Measurements from ENCODE around the gene CHCHD6. TPM values are rescaled to one million over a fixed set of nuclear protein-coding genes. Genes with fewer than 3 reads are reported as not detected.
A peak's percentile ranks its signal among the peaks of the same experiment; 100 is the strongest.

CHCHD6 gene
- polyA plus RNA-seq, 1 donor: 10.8 TPM

- Histone ChIP-seq H3K9me3 (ENCODE audit: control insufficient read depth, low read depth, low read length) (no peaks in the 10 kb centered on the region), H3K4me3 (ENCODE audit: low read length) (no peak overlapping the region), H3K36me3 (ENCODE audit: control insufficient read depth, insufficient read depth, low read length) (peaks cover 4% of the 10 kb centered on the region), H3K4me1 (ENCODE audit: control insufficient read depth, insufficient read depth, low read length) (no peaks in the 10 kb centered on the region), H3K27ac (ENCODE audit: low read length) (no peak overlapping the region), H3K27me3 (ENCODE audit: control insufficient read depth, insufficient read depth, low read length) (no peaks in the 10 kb centered on the region)
- no CpG with 5 or more reads among the region's 5 CpGs for WGBS (ENCODE audit: insufficient coverage, low lambda C conversion rate)
- no peak for DNase-seq
Observed at GRCh38 chr3:126743350-126743749, 39.3 kb downstream of the CHCHD6 start.

GRCh38 chr3:126743781-126744180, 39.7 kb downstream of the CHCHD6 start:
- Histone ChIP-seq H3K9me3 (ENCODE audit: control insufficient read depth, low read depth, low read length) (no peaks in the 10 kb centered on the region), H3K4me3 (ENCODE audit: low read length) (no peak overlapping the region), H3K4me1 (ENCODE audit: control insufficient read depth, insufficient read depth, low read length) (no peaks in the 10 kb centered on the region), H3K27me3 (ENCODE audit: control insufficient read depth, insufficient read depth, low read length) (no peaks in the 10 kb centered on the region), H3K36me3 (ENCODE audit: control insufficient read depth, insufficient read depth, low read length) (peaks cover 4% of the 10 kb centered on the region), H3K27ac (ENCODE audit: low read length) (no peak overlapping the region)
- no CpG with 5 or more reads among the region's 5 CpGs for WGBS (ENCODE audit: insufficient coverage, low lambda C conversion rate)
- no peak for DNase-seq

- Histone ChIP-seq H3K4me3 (ENCODE audit: low read length) (no peak overlapping the region), H3K4me1 (ENCODE audit: control insufficient read depth, insufficient read depth, low read length) (no peaks in the 10 kb centered on the region), H3K27me3 (ENCODE audit: control insufficient read depth, insufficient read depth, low read length) (no peaks in the 10 kb centered on the region), H3K36me3 (ENCODE audit: control insufficient read depth, insufficient read depth, low read length) (peaks cover 4% of the 10 kb centered on the region), H3K27ac (ENCODE audit: low read length) (no peak overlapping the region), H3K9me3 (ENCODE audit: control insufficient read depth, low read depth, low read length) (no peaks in the 10 kb centered on the region)
- WGBS (ENCODE audit: insufficient coverage, low lambda C conversion rate): no CpG with 5 or more reads among the region's 6 CpGs
- no peak for DNase-seq
Observed at GRCh38 chr3:126745760-126746394, 41.8 kb downstream of the CHCHD6 start.

DNA sequence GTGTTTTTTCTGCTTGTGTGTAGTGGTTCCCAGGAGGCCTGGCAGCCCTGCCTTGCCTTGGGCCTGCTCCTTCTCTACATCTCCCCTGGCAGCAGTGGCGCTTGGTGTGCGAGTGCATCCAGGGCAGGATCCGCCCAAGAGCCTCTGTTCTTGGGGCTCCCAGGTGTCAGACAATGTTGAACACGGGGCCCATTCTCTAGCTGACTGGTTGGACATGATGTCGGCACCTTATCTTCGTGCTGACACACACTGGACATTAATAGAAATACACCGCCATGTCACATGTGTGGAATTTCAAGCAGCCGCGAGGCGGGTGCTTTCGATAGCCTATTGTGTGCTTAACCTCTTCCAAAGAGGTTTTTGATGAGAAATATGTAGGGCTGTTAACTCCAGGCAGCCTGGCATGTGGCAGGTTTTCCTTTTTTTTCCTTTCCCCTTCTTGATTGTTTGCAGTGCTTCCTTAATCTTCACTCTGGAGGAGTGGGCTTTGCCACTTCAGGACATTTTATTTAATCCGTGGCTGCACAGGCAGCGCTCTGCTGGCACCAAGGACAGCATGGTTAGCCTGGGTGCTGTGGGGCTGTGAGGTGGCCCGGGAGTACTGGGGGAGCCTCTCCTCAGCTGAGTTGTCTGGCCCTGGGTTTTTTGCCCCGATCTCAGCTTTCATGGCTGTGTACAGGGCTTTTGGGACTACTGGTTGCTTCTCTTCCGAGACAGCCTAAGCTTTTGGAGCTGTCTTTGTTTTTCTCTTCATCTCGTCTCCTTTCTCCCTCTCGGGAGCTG, 42.5 kb downstream of the CHCHD6 start:
- Histone ChIP-seq H3K27me3 (ENCODE audit: control insufficient read depth, insufficient read depth, low read length) (no peaks in the 10 kb centered on the region), H3K27ac (ENCODE audit: low read length) (no peak overlapping the region), H3K4me1 (ENCODE audit: control insufficient read depth, insufficient read depth, low read length) (no peaks in the 10 kb centered on the region), H3K4me3 (ENCODE audit: low read length) (no peak overlapping the region), H3K9me3 (ENCODE audit: control insufficient read depth, low read depth, low read length) (no peaks in the 10 kb centered on the region), H3K36me3 (ENCODE audit: control insufficient read depth, insufficient read depth, low read length) (peaks cover 1% of the 10 kb centered on the region)
- DNase-seq: peak; percentile 18 to 19
- 80% methylated on average over 3 of the region's 18 CpGs for WGBS (ENCODE audit: insufficient coverage, low lambda C conversion rate)

DNA sequence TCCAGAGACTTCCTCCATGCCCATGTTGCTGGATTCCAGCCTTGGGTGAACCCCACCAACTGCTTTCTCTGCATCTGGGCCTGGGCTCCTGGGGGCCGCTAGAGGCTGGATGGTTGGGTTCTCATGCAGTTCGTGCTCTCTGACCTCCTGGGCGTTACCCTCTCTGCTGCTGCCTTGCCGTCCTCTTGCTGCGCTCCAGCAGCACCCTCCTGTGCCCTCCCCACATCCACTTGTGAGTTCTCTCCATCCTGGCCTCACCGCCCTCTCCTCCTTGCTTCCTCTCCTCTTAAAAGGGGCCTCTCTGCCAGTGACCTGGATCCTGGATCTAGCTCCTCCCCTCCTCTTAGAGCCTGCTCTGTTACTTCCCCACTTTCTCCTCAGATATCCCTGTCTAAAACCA, 43.7 kb downstream of the CHCHD6 start:
- no CpG with 5 or more reads among the region's 6 CpGs for WGBS (ENCODE audit: insufficient coverage, low lambda C conversion rate)
- H3K27ac ChIP-seq (ENCODE audit: low read length): no peak overlapping the region
- no peaks in the 10 kb centered on the region for H3K36me3 ChIP-seq (ENCODE audit: control insufficient read depth, insufficient read depth, low read length)

DNA sequence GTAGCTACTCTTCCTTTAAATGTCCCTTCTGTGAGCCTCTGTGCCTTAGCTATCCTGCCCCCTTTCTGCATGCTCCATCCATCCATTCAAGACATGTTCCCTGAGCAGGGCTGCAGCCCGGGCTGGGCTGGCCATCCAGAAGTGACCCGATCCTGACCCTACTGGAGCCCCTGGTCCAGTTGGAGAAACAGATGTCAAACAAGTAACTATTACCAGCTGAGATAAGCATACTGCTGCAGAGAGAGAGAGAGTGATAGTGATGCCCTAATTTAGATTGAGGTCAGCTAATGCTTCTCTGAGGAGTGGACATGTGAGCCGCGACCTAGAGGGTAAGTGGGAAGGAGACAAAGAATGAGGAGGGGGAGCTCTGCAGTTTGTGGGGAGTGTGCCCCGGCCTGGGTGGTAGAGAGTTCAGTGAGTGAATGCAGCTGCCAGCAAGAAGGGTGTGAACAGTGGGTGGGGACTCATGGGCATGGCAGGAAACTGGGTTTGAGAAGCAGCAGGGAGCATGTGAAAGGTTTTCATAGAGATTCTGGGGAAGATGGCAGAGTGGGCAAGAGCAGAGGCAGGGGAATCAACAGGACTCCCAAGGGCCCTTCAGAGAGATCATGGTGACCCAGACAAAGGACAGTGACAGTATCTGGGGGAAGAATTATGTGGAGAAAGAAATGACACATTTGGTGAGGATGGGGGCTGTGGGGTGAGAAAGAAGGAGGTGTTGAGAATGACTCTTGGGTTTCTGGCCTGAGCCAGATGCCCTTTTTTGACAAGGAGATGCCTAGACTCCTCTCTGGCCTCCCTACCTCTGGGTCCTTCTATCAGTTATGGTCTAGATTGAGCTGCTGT, 44.9 kb downstream of the CHCHD6 start:
- Histone ChIP-seq H3K4me1 (ENCODE audit: control insufficient read depth, insufficient read depth, low read length) (no peaks in the 10 kb centered on the region), H3K27me3 (ENCODE audit: control insufficient read depth, insufficient read depth, low read length) (no peaks in the 10 kb centered on the region), H3K27ac (ENCODE audit: low read length) (no peak overlapping the region), H3K9me3 (ENCODE audit: control insufficient read depth, low read depth, low read length) (no peaks in the 10 kb centered on the region), H3K4me3 (ENCODE audit: low read length) (no peak overlapping the region), H3K36me3 (ENCODE audit: control insufficient read depth, insufficient read depth, low read length) (no peaks in the 10 kb centered on the region)
- WGBS (ENCODE audit: insufficient coverage, low lambda C conversion rate): no CpG with 5 or more reads among the region's 5 CpGs
- DNase-seq: no peak

More for the DNA sequence above, 43.7 kb downstream of the CHCHD6 start:
- Histone ChIP-seq H3K9me3 (ENCODE audit: control insufficient read depth, low read depth, low read length) (no peaks in the 10 kb centered on the region), H3K4me1 (ENCODE audit: control insufficient read depth, insufficient read depth, low read length) (no peaks in the 10 kb centered on the region), H3K4me3 (ENCODE audit: low read length) (no peak overlapping the region), H3K27me3 (ENCODE audit: control insufficient read depth, insufficient read depth, low read length) (no peaks in the 10 kb centered on the region)
- no peak for DNase-seq

DNA sequence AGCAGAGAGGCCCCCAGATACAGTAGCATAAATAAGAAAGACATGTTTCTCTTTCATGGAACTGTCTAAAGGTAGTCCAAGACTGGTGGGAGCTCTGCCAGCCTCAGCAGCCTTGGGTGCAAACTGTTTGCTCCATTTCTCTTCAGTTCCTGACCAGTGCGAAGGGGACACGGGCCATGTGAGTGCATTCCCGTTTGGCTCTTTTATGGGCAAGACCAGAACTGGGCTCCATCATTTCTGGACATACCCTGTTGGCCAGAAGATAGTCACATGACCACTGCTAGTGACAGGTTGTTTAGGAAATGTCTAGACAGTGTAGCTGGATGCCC, 45.5 kb downstream of the CHCHD6 start:
- WGBS (ENCODE audit: insufficient coverage, low lambda C conversion rate): no CpG with 5 or more reads among the region's 3 CpGs
- H3K4me3 ChIP-seq (ENCODE audit: low read length): no peak overlapping the region
- H3K9me3 ChIP-seq (ENCODE audit: control insufficient read depth, low read depth, low read length): no peaks in the 10 kb centered on the region
- H3K4me1 ChIP-seq (ENCODE audit: control insufficient read depth, insufficient read depth, low read length): no peaks in the 10 kb centered on the region
- no peak overlapping the region for H3K27ac ChIP-seq (ENCODE audit: low read length)
- no peaks in the 10 kb centered on the region for H3K36me3 ChIP-seq (ENCODE audit: control insufficient read depth, insufficient read depth, low read length)
- no peaks in the 10 kb centered on the region for H3K27me3 ChIP-seq (ENCODE audit: control insufficient read depth, insufficient read depth, low read length)
- DNase-seq: no peak

- Histone ChIP-seq H3K9me3 (ENCODE audit: control insufficient read depth, low read depth, low read length) (no peaks in the 10 kb centered on the region), H3K36me3 (ENCODE audit: control insufficient read depth, insufficient read depth, low read length) (no peaks in the 10 kb centered on the region), H3K27me3 (ENCODE audit: control insufficient read depth, insufficient read depth, low read length) (no peaks in the 10 kb centered on the region), H3K27ac (ENCODE audit: low read length) (no peak overlapping the region), H3K4me3 (ENCODE audit: low read length) (no peak overlapping the region), H3K4me1 (ENCODE audit: control insufficient read depth, insufficient read depth, low read length) (no peaks in the 10 kb centered on the region)
- DNase-seq: no peak
- WGBS (ENCODE audit: insufficient coverage, low lambda C conversion rate): no CpG with 5 or more reads among the region's 8 CpGs
Observed at GRCh38 chr3:126749931-126750755, 46.1 kb downstream of the CHCHD6 start.

DNA sequence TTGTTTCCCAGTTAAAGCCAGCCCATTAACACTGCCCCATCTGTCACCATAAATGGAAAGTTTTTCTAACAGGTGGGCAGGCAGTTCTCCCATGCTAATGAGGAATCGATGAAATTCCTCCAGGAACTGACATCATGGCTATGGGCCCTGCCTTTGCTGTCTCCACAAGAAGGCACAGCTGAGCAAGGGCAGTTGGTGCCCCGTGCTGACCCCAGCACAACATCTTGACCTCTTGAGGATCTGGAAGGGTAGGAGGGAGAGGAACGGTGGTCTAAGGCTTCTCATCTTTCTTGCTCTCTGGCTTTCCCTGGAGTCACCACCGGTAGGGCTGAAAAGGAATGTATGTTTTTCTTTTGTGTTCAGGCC, 46.7 kb downstream of the CHCHD6 start:
- no CpG with 5 or more reads among the region's 4 CpGs for WGBS (ENCODE audit: insufficient coverage, low lambda C conversion rate)
- DNase-seq: no peak
- no peak overlapping the region for H3K4me3 ChIP-seq (ENCODE audit: low read length)
- H3K9me3 ChIP-seq (ENCODE audit: control insufficient read depth, low read depth, low read length): no peaks in the 10 kb centered on the region
- no peak overlapping the region for H3K27ac ChIP-seq (ENCODE audit: low read length)
- H3K4me1 ChIP-seq (ENCODE audit: control insufficient read depth, insufficient read depth, low read length): no peaks in the 10 kb centered on the region
- no peaks in the 10 kb centered on the region for H3K36me3 ChIP-seq (ENCODE audit: control insufficient read depth, insufficient read depth, low read length)
- no peaks in the 10 kb centered on the region for H3K27me3 ChIP-seq (ENCODE audit: control insufficient read depth, insufficient read depth, low read length)
